Measurements from ENCODE around the gene RNF34.

RNF34 gene

GRCh38 chr12:121438905-121439304, 39.0 kb downstream of the RNF34 start:
- no peak for DNase-seq (ENCODE audit: low read depth)

- no peak for DNase-seq (ENCODE audit: low read depth)
These were observed 39.8 kb downstream of the RNF34 start for GRCh38 chr12:121439715-121440114.

GRCh38 chr12:121440768-121441167, 40.9 kb downstream of the RNF34 start:
- no peak for DNase-seq (ENCODE audit: low read depth)

- no peak for DNase-seq (ENCODE audit: low read depth)
These were observed 41.6 kb downstream of the RNF34 start for GRCh38 chr12:121441555-121441954.

GRCh38 chr12:121442028-121442948, 42.4 kb downstream of the RNF34 start:
- no peak for DNase-seq (ENCODE audit: low read depth)

GRCh38 chr12:121443193-121443870, 43.4 kb downstream of the RNF34 start:
- peak; percentile 80 for DNase-seq (ENCODE audit: low read depth)

- no peak for DNase-seq (ENCODE audit: low read depth)
These were observed 44.3 kb downstream of the RNF34 start for GRCh38 chr12:121443911-121444841.

- no peak for DNase-seq (ENCODE audit: low read depth)
These were observed 44.9 kb downstream of the RNF34 start for GRCh38 chr12:121444842-121445202.

GRCh38 chr12:121446750-121447149, 46.8 kb downstream of the RNF34 start:
- no peak for DNase-seq (ENCODE audit: low read depth)

GRCh38 chr12:121448771-121449315, 48.9 kb downstream of the RNF34 start:
- DNase-seq (ENCODE audit: low read depth): no peak

GRCh38 chr12:121451961-121452339, 52.0 kb downstream of the RNF34 start:
- peak; percentile 37 for DNase-seq (ENCODE audit: low read depth)

GRCh38 chr12:121452340-121452984, 52.5 kb downstream of the RNF34 start:
- DNase-seq (ENCODE audit: low read depth): no peak

- DNase-seq (ENCODE audit: low read depth): no peak
These were observed 53.1 kb downstream of the RNF34 start for GRCh38 chr12:121452985-121453360.

GRCh38 chr12:121453629-121454028, 53.7 kb downstream of the RNF34 start:
- no peak for DNase-seq (ENCODE audit: low read depth)

- DNase-seq (ENCODE audit: low read depth): no peak
These were observed 55.0 kb downstream of the RNF34 start for GRCh38 chr12:121454921-121455320.

GRCh38 chr12:121455766-121456420, 56.0 kb downstream of the RNF34 start:
- DNase-seq (ENCODE audit: low read depth): no peak

- no peak for DNase-seq (ENCODE audit: low read depth)
These were observed 56.6 kb downstream of the RNF34 start for GRCh38 chr12:121456551-121456950.

- no peak for DNase-seq (ENCODE audit: low read depth)
These were observed 61.1 kb downstream of the RNF34 start for GRCh38 chr12:121461048-121461447.

GRCh38 chr12:121464331-121464730, 64.4 kb downstream of the RNF34 start:
- DNase-seq (ENCODE audit: low read depth): no peak

GRCh38 chr12:121465921-121466793, 66.2 kb downstream of the RNF34 start:
- peak; percentile 43 for DNase-seq (ENCODE audit: low read depth)

Data from EH (cell line).